Stomach (tissue), 9 donors: ENCODE measurements around the gene ZBTB18. TPM values are rescaled to one million over a fixed set of nuclear protein-coding genes. Genes with fewer than 3 reads are reported as not detected.

Source experiments
- DNase-seq, 2 donors: peaks; one replicate each; pipeline versions ENCODE4 v3.0.0 to v3.0.0-alpha.2; 2013 to 2019
- H3K27ac ChIP-seq, 5 donors: fragments of 200-600 bp in 4 of 5; sonication (generic) in 4 of 5; one replicate each; pipeline ENCODE4 v1.5.1; 2013 to 2019; ENCODE audit warnings: mild to moderate bottlenecking in 1 of 5, moderate library complexity in 1 of 5
- H3K27me3 ChIP-seq, 3 donors: fragments of 200-600 bp; sonication (generic); one replicate each; pipeline ENCODE4 v1.5.1; 2017 to 2019; ENCODE audit warnings: mixed run types in 1 of 3
- H3K36me3 ChIP-seq, 4 donors: fragments of 200-600 bp; sonication (generic); 1 replicate in 3 of 4; 2 replicates in 1 of 4; pipeline ENCODE4 v1.5.1; 2016 to 2019
- H3K4me1 ChIP-seq, 4 donors: fragments of 200-600 bp; sonication (generic); one replicate each; pipeline ENCODE4 v1.5.1; 2016 to 2019
- H3K4me3 ChIP-seq, 4 donors: fragments of 200-600 bp; sonication (generic) in 3 of 4; one replicate each; pipeline ENCODE4 v1.5.1; 2016 to 2019; ENCODE audit warnings: mild to moderate bottlenecking in 1 of 4
- H3K9me3 ChIP-seq, 4 donors: fragments of 200-600 bp; sonication (generic); one replicate each; pipeline ENCODE4 v1.5.1; 2016 to 2019
- CTCF ChIP-seq, 7 experiments: fragments of 450-650 bp in 4 of 7; fragments of 200-600 bp in 3 of 7; sonication (generic) in 3 of 7; IDR thresholded peaks; one replicate each; pipeline ENCODE4 v1.5.1; 2016 to 2019; ENCODE audit warnings: antibody characterized with exemption in 7 of 7, control low read depth in 2 of 7, mild to moderate bottlenecking in 1 of 7
- EP300 ChIP-seq: sonication (generic); formaldehyde crosslinking; IDR thresholded peaks from one replicate; pipeline ENCODE4 v1.6.1; 2017; ENCODE audit warnings: antibody characterized with exemption
- POLR2A ChIP-seq, 4 donors: fragments of 450-650 bp; IDR thresholded peaks; one replicate each; pipeline ENCODE4 v1.6.1; 2016; ENCODE audit warnings: antibody characterized with exemption in 4 of 4, control low read depth in 2 of 4, mild to moderate bottlenecking in 1 of 4, moderate library complexity in 1 of 4
- POLR2AphosphoS5 ChIP-seq, 3 donors: sonication (generic); formaldehyde crosslinking; IDR thresholded peaks; one replicate each; pipeline ENCODE4 v1.6.1; 2016; ENCODE audit warnings: antibody characterized with exemption in 3 of 3
- WGBS, 5 donors: extraction: QIAGEN DNeasy Blood & Tissue Kit in 3 of 5; methylation state at CpG; one replicate each; pipeline versions ENCODE4 v1.1.5 to v1.1.7; 2013 to 2018; 5-methylcytosine and 5-hydroxymethylcytosine counted together
- intact Hi-C: fragments of 100-400 bp; cut with DNase I; formaldehyde crosslinking; loops from one replicate; pipeline ENCODE4 v1.15.1; 2023; ENCODE audit warnings: low total_unique reads
- polyA plus RNA-seq, 3 donors: library from polyadenylated mRNA; stranded (reverse); fragments of 200-250 nt; gene quantifications; one replicate each; pipeline ENCODE4 v1.2.3, GENCODE V29; 2013
- total RNA-seq, 5 donors: library from RNA; depleted of rRNA; stranded (reverse); fragments of >200 nt; gene quantifications; one replicate each; pipeline versions ENCODE4 v1.1.0 to v1.2.3, GENCODE V29; 2014 to 2016
- donor health status: healthy with polysubstance abuse.
- donor health status: Bipolar disorder and iron deficiency.
- donor health status: healthy.

The ZBTB18 gene
- total and polyA plus RNA-seq, 8 donors: 5.7 to 27.2 (median 16.4) TPM

- Histone ChIP-seq H3K27ac (no peak overlapping the region), H3K27me3 (no peaks in the 10 kb centered on the region), H3K4me1 (peaks cover 8 to 61% (median 36%) of the 10 kb centered on the region in 4 donors), H3K4me3 (no peak overlapping the region), H3K9me3 (no peaks in the 10 kb centered on the region), H3K36me3 (peaks cover 15 to 31% (median 23%) of the 10 kb centered on the region in 4 donors)
- peak in 1 of 2 donors; percentile 23 for DNase-seq
- WGBS, 5 donors: 88 to 93% (median 90%) methylated on average over 16 to 17 of the region's 17 CpGs
- intact Hi-C loops: no loop called here
- TF ChIP-seq CTCF (IDR thresholded peaks at IDR 0.05) (no peak), POLR2AphosphoS5 (IDR thresholded peaks at IDR 0.05) (no peak), POLR2A (IDR thresholded peaks at IDR 0.05) (no peak), EP300 (no peak)
Measured at GRCh38 chr1:244054247-244054923, 3.3 kb downstream of the ZBTB18 start.

- intact Hi-C loops: no loop called here
- no peak for DNase-seq
Measured at GRCh38 chr1:244054924-244055263, 3.8 kb downstream of the ZBTB18 start.

GRCh38 chr1:244056577-244056976 is 5.5 kb downstream of the ZBTB18 start:
- WGBS, 5 donors: 24 to 49% (median 39%) methylated on average over 6 of the region's 6 CpGs
- no peaks in the 10 kb centered on the region for H3K9me3 ChIP-seq
- peaks cover 15 to 31% (median 23%) of the 10 kb centered on the region in 4 donors for H3K36me3 ChIP-seq
- no peak for TF ChIP-seq POLR2A (IDR thresholded peaks at IDR 0.05)
- TF ChIP-seq EP300: no peak
- TF ChIP-seq CTCF (IDR thresholded peaks at IDR 0.05): no peak
- no peak for TF ChIP-seq POLR2AphosphoS5 (IDR thresholded peaks at IDR 0.05)
- DNase-seq: no peak
- H3K4me3 ChIP-seq: no peak overlapping the region
- H3K27ac ChIP-seq: peak overlapping the region in 1 of 5 donors; percentile 9
- peaks cover 3 to 49% (median 23%) of the 10 kb centered on the region in 4 donors for H3K4me1 ChIP-seq
- H3K27me3 ChIP-seq: no peaks in the 10 kb centered on the region
- intact Hi-C loops: no loop called here

More at GRCh38 chr1:244054924-244055263, 3.8 kb downstream of the ZBTB18 start:
- H3K36me3 ChIP-seq: peaks cover 15 to 31% (median 23%) of the 10 kb centered on the region in 4 donors
- TF ChIP-seq POLR2AphosphoS5 (IDR thresholded peaks at IDR 0.05) (no peak), CTCF (IDR thresholded peaks at IDR 0.05) (no peak), EP300 (no peak), POLR2A (IDR thresholded peaks at IDR 0.05) (no peak)
- H3K9me3 ChIP-seq: no peaks in the 10 kb centered on the region
- no peak overlapping the region for H3K4me3 ChIP-seq
- no peaks in the 10 kb centered on the region for H3K27me3 ChIP-seq
- 92 to 96% (median 95%) methylated on average over 27 of the region's 27 CpGs for WGBS, 5 donors
- no peak overlapping the region for H3K27ac ChIP-seq
- peaks cover 8 to 59% (median 35%) of the 10 kb centered on the region in 4 donors for H3K4me1 ChIP-seq

- Histone ChIP-seq H3K36me3 (peaks cover 15 to 31% (median 23%) of the 10 kb centered on the region in 4 donors), H3K27me3 (no peaks in the 10 kb centered on the region), H3K4me1 (peaks cover 0 to 38% (median 17%) of the 10 kb centered on the region in 4 donors), H3K27ac (no peak overlapping the region), H3K9me3 (no peaks in the 10 kb centered on the region), H3K4me3 (no peak overlapping the region)
- no peak for DNase-seq
- TF ChIP-seq CTCF (IDR thresholded peaks at IDR 0.05) (no peak), POLR2A (IDR thresholded peaks at IDR 0.05) (no peak), EP300 (no peak), POLR2AphosphoS5 (IDR thresholded peaks at IDR 0.05) (no peak)
- 91 to 95% (median 93%) methylated on average over 12 of the region's 12 CpGs for WGBS, 5 donors
- intact Hi-C loops: no loop called here
Measured at GRCh38 chr1:244057474-244058385, 6.6 kb downstream of the ZBTB18 start.
